ENCODE measurements around the gene CLIP4. TPM values are rescaled to one million over a fixed set of nuclear protein-coding genes. Genes with fewer than 3 reads are reported as not detected.

The CLIP4 gene
- total RNA-seq, 1 experiment from 2014 or later = 15.9 TPM

Other genes with a start within 250 kb of the CLIP4 start
- gene TRMT61B, start 245.1 kb upstream of the CLIP4 start, total RNA-seq (2014; rRNA removed; shearing (Covaris generic)) = 12.2 and 18.2 TPM in 2 replicates
- 32.3 and 46.0 TPM in 2 replicates for gene WDR43, start 220.7 kb upstream of the CLIP4 start, total RNA-seq (2014; rRNA removed; shearing (Covaris generic))
- gene TOGARAM2, start 134.1 kb upstream of the CLIP4 start, total RNA-seq (2014; rRNA removed; shearing (Covaris generic)) = not detected in 2 replicates
- gene PCARE, start 40.9 kb upstream of the CLIP4 start, total RNA-seq (2014; rRNA removed; shearing (Covaris generic)) = not detected in 2 replicates

All from M059J (cell line).